Amniotic stem cell (primary cell): ENCODE data around the gene IPP.
"Not testable (repeated sequence)": the region's sequence is repeated elsewhere in the genome, so short reads cannot be mapped to it uniquely, and the experiment has no call there.

Experiments used
- DNase-seq: peaks from one replicate; lab custom pipeline; 2025; lab: John Stamatoyannopoulos, UW

IPP gene

DNA sequence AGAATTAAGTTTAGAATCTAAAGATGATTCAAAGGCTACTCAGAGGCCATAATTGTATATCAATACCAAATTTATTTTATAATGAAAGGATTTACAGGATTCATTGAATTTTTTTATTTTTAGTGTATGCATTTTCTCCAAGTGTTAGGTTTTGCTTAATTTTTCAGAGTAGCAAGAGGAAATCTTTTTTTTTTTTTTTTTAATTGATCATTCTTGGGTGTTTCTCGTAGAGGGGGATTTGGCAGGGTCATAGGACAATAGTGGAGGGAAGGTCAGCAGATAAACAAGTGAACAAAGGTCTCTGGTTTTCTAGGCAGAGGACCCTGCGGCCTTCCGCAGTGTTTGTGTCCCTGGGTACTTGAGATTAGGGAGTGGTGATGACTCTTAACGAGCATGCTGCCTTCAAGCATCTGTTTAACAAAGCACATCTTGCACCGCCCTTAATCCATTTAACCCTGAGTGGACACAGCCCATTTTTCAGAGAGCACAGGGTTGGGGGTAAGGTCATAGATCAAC lies 10.8 kb downstream of the IPP start:
- not testable (repeated sequence) for DNase-seq

DNA sequence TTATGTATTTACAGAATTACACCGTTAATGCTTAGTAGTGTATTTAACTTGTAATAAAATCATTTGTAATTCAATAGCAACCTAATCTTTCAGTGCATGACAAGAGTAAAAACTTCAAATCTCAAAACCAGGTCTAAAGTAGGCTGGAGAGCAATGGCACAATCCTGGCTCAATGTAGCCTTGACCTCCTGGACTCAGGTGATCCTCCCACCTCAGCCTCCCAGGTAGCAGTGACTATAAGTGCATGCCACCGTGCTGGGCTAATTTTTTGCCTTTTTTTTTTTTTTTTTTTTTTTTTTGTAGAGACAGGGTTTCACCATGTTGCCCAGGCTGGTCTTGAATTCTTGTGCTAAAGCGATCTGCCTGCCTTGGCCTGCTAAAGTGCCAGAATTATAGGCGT lies 11.3 kb downstream of the IPP start:
- DNase-seq: no peak

GRCh38 chr1:45730780-45731319 lies 19.6 kb downstream of the IPP start:
- no peak for DNase-seq

GRCh38 chr1:45730075-45730779 lies 20.2 kb downstream of the IPP start:
- DNase-seq: no peak

DNA sequence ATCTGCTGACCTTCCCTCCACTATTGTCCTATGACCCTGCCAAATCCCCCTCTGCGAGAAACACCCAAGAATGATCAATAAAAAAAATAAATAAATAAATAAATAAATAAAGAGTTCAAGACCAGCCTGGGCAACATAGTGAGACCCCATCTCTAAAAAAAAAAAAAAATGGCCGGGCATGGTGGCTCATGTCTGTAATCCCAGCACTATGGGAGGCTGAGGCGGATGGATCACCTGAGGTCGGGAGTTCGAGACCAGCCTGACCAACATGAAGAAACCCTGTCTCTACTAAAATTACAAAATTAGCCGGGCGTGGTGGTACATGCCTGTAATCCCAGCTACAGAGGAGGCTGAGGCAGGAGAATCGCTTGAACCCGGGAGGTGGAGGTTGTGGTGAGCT lies 24.4 kb downstream of the IPP start:
- DNase-seq: not testable (repeated sequence)

DNA sequence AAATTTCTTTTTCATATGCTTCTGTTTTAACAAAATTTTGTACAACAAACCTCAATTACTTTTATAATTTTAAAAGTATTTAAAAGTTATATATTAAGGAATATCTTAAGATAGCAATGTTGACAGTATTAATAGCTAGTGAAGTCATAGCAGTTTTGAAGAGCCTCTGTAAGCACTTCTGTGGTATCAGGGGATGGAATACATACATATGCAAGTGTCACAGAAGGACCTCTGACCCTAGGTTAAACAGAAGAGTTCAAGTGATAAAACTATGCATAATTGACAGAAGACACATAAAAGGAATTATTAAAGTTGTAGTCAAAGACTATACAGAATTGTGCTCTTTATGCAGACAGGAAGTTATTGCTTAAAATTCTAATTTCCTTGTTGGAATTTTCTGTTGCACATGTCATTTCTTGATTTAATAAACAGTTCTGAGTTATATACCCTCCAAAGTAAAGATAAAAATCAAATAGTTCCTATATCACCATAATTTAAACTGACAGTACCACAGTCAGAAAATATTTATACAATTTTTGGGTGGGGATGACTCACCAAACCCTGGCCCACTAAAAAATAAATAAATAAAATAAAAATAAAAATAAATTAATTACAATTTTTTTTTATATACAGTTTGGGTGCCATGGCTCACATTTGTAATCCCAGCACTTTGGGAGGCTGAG lies 27.1 kb downstream of the IPP start:
- DNase-seq: no peak

DNA sequence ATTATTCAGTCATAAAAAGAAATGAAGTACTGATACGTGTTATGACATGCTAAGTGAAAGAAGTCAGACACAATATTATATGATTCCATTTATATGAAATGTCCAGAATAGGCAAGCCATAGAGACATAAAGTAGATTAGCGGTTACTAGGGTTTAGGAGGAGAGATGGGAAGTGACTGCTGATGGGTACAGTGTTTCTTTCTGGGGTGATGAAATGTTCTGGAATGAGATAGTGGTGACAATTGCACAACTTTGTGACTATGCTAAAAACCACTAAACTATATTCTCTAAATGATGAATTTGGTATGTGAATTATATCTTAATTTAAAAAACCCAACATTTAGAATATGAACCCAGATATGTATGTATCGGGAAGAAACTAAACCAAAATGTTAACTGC lies 27.6 kb downstream of the IPP start:
- DNase-seq: no peak

GRCh38 chr1:45721207-45721606 lies 29.2 kb downstream of the IPP start:
- no peak for DNase-seq

DNA sequence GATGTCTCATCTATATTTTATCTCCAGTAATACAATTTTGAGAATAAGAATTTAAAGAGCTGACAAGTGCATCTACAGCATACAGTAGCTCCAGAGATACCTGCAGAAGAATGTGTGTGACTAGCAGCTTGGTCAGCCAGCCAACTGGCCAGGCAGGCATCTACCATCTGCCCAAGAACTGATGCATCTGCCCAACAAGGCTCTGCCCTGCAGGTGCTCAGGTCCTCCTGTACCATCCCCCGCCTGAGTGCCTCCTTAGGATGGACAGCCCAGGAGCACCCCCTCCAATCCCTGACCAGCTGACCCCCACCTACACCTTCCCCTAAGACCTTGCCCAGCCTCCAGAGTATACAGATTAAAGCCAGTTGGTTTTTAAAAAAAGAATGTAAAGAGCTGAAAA lies 32.2 kb downstream of the IPP start:
- no peak for DNase-seq

- DNase-seq: not testable (repeated sequence)
Observed at GRCh38 chr1:45717386-45717785, 33.1 kb downstream of the IPP start.

- DNase-seq: no peak
Observed at GRCh38 chr1:45716700-45717099, 33.8 kb downstream of the IPP start.

- DNase-seq: no peak
Observed at GRCh38 chr1:45713711-45714110, 36.7 kb downstream of the IPP start.

DNA sequence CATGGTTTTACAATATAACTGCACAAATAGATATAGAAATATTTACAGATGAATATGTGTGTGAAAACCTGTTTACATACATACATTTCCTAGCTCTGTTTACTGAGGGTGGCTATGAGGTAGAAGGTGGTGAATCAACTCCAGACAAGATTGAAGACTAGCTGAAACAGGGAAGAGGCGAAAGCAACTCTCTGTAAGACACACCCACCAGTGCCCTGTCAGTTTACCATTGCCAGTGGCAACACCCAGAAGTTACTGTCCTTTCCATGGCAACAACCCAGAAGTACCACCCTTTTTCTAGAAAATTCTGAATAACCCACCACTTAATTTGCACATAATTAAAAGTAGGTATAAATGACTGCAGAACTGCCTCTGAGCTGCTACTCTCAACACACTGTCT lies 45.8 kb downstream of the IPP start:
- no peak for DNase-seq

DNA sequence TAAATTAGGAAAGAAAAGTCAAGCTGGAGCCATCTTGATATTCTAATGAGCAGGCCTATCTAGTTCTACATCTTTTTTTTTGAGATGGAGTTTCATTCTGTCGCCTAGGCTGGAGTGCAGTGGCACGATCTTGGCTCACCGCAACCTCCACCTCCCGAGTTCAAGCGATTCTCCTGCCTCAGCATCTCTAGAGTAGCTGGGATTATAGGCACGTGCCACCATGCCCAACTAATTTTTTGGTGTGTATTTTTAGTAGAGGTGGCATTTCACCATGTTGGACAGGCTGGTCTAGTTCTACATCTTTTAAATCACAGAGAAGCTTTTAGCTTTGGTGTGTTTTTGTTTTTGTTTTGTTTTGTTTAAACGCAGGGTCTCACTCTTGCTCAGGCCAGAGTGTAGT lies 55.6 kb downstream of the IPP start:
- DNase-seq: no peak

DNA sequence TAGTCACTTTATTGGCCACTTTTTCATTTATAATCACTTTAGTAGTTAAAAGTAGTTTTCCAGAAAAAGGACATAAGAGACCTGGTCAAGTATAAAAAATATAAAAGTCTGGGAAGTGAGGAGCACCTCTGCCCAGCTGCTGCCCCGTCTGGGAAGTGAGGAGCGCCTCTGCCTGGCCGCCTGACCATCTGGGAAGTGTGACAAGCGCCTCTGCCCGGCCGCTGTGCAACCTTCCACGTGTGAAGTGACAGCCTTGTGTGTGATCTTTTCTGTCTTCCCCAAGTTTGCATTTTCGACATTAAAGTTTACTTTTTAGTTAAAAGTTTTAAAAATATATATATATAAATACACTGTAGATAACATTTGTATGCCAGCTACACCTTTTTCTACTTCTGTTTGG lies 56.6 kb downstream of the IPP start:
- DNase-seq: not testable (repeated sequence)

GRCh38 chr1:45687754-45688740 lies 62.4 kb downstream of the IPP start, which contains the start of gene TMEM69:
Gene TMEM69, plus strand, starts transcription at chr1:45688181. Its CDS starts 2,888 bp downstream, at chr1:45691069.
- peak; percentile 64 for DNase-seq

GRCh38 chr1:45687014-45687753 lies 63.3 kb downstream of the IPP start:
- peak; percentile 95 for DNase-seq

GRCh38 chr1:45686288-45687013 lies 64.0 kb downstream of the IPP start, which contains the start of gene GPBP1L1:
Gene GPBP1L1, minus strand, starts transcription at chr1:45686533. Its CDS starts 27,446 bp downstream, at chr1:45659087.
- peak; percentile 93 for DNase-seq

- no peak for DNase-seq
Observed at GRCh38 chr1:45686015-45686287, 64.5 kb downstream of the IPP start.

GRCh38 chr1:45685308-45686014 lies 65.0 kb downstream of the IPP start:
- DNase-seq: no peak
